H9 (cell line): ENCODE data around the gene ROBO2. TPM values are rescaled to one million over a fixed set of nuclear protein-coding genes. Genes with fewer than 3 reads are reported as not detected.

Experiments used
- DNase-seq: peaks from one replicate; pipeline ENCODE4 v3.0.0-alpha.2; 2017
- H2AFZ ChIP-seq: one replicate; pipeline ENCODE4 v1.6.1; 2013; ENCODE audit warnings: mild to moderate bottlenecking, low read length, control low read depth, moderate library complexity
- H2AK5ac ChIP-seq: 2 replicates; pipeline ENCODE4 v1.6.1; 2013; ENCODE audit warnings: low read length, control low read depth, mixed read lengths; ENCODE audit not compliant: insufficient read length
- H2BK120ac ChIP-seq: one replicate; pipeline ENCODE4 v1.6.1; 2013; ENCODE audit warnings: low read depth, mild to moderate bottlenecking, low read length, control low read depth, inconsistent platforms; ENCODE audit not compliant: poor library complexity, severe bottlenecking
- H2BK12ac ChIP-seq: 2 replicates; pipeline ENCODE4 v1.6.1; 2013; ENCODE audit warnings: low read length, control low read depth, mixed read lengths, low read depth; ENCODE audit not compliant: insufficient read length
- H2BK15ac ChIP-seq: 2 replicates; pipeline ENCODE4 v1.6.1; 2013; ENCODE audit warnings: low read depth, low read length, control low read depth
- H2BK20ac ChIP-seq: one replicate; pipeline ENCODE4 v1.6.1; 2013; ENCODE audit warnings: low read depth, mild to moderate bottlenecking, low read length, control low read depth, inconsistent platforms; ENCODE audit not compliant: poor library complexity, severe bottlenecking
- H2BK5ac ChIP-seq: 2 replicates; pipeline ENCODE4 v1.6.1; 2013; ENCODE audit warnings: low read length, control low read depth, mixed read lengths; ENCODE audit not compliant: insufficient read length
- H3K14ac ChIP-seq: 2 replicates; pipeline ENCODE4 v1.6.1; 2013; ENCODE audit warnings: low read length, control low read depth; ENCODE audit not compliant: insufficient read depth
- H3K18ac ChIP-seq: 2 replicates; pipeline ENCODE4 v1.6.1; 2013; ENCODE audit warnings: low read depth, mild to moderate bottlenecking, mixed read lengths, low read length, control low read depth; ENCODE audit not compliant: insufficient read length
- H3K23ac ChIP-seq: 2 replicates; pipeline ENCODE4 v1.6.1; 2013; ENCODE audit warnings: low read length, control low read depth, mixed read lengths, low read depth; ENCODE audit not compliant: insufficient read length
- H3K23me2 ChIP-seq: 2 replicates; pipeline ENCODE4 v1.6.1; 2013; ENCODE audit warnings: low read depth, mild to moderate bottlenecking, mixed read lengths, low read length, control low read depth; ENCODE audit not compliant: insufficient read length, poor library complexity, severe bottlenecking
- H3K27ac ChIP-seq: 2 replicates; pipeline ENCODE4 v1.5.1; 2013; ENCODE audit warnings: low read length, control low read depth, mixed read lengths, low read depth; ENCODE audit not compliant: insufficient read length
- H3K27me3 ChIP-seq: 2 replicates; pipeline ENCODE4 v1.6.1; 2013; ENCODE audit warnings: low read length, control low read depth, inconsistent platforms; ENCODE audit not compliant: insufficient read depth
- H3K4ac ChIP-seq: 2 replicates; pipeline ENCODE4 v1.6.1; 2013; ENCODE audit warnings: low read depth, mild to moderate bottlenecking, control low read depth, inconsistent platforms, low read length, moderate library complexity
- H3K4me1 ChIP-seq: 2 replicates; pipeline ENCODE4 v1.6.1; 2013; ENCODE audit warnings: low read length, control low read depth, inconsistent platforms; ENCODE audit not compliant: insufficient read depth
- H3K4me2 ChIP-seq: 2 replicates; pipeline ENCODE4 v1.6.1; 2013; ENCODE audit warnings: low read length, control low read depth, mixed read lengths; ENCODE audit not compliant: insufficient read length, insufficient read depth
- H3K56ac ChIP-seq: 2 replicates; pipeline ENCODE4 v1.6.1; 2013; ENCODE audit warnings: low read depth, mild to moderate bottlenecking, mixed read lengths, low read length, control low read depth; ENCODE audit not compliant: insufficient read length
- H3K79me1 ChIP-seq: 2 replicates; pipeline ENCODE4 v1.6.1; 2013; ENCODE audit warnings: low read depth, mild to moderate bottlenecking, moderate library complexity, low read length, control low read depth, inconsistent platforms; ENCODE audit not compliant: insufficient read depth, poor library complexity, severe bottlenecking
- H3K79me2 ChIP-seq: 2 replicates; pipeline ENCODE4 v1.6.1; 2013; ENCODE audit warnings: low read length, control low read depth, inconsistent platforms; ENCODE audit not compliant: insufficient read depth
- H3K9ac ChIP-seq: 2 replicates; pipeline ENCODE4 v1.6.1; 2013; ENCODE audit warnings: low read length, control low read depth, mixed read lengths; ENCODE audit not compliant: insufficient read length; ENCODE audit errors: extremely low read depth
- H3K9me3 ChIP-seq: one replicate; pipeline ENCODE4 v1.6.1; 2013; ENCODE audit warnings: low read depth, low read length, inconsistent platforms; ENCODE audit not compliant: control insufficient read depth
- H3T11ph ChIP-seq: one replicate; pipeline ENCODE4 v1.6.1; 2013; ENCODE audit warnings: mild to moderate bottlenecking, low read length, control low read depth, inconsistent platforms
- H4K20me1 ChIP-seq: one replicate; pipeline ENCODE4 v1.6.1; 2013; ENCODE audit not compliant: control insufficient read depth, insufficient read length, insufficient read depth
- H4K5ac ChIP-seq: 2 replicates; pipeline ENCODE4 v1.6.1; 2013; ENCODE audit warnings: low read depth, mild to moderate bottlenecking, mixed read lengths, low read length, control low read depth; ENCODE audit not compliant: insufficient read length
- H4K8ac ChIP-seq: replicated peaks from 2 replicates; pipeline ENCODE4 v1.6.1; 2013; ENCODE audit warnings: low read length, control low read depth, mixed read lengths, low read depth; ENCODE audit not compliant: insufficient read length
- H4K91ac ChIP-seq: 2 replicates; pipeline ENCODE4 v1.6.1; 2013; ENCODE audit warnings: low read depth, mild to moderate bottlenecking, moderate library complexity, mixed read lengths, low read length, control low read depth; ENCODE audit not compliant: insufficient read length
- H3K27ac Mint-ChIP-seq, 3 experiments: 2 replicates in 2 of 3; 3 replicates in 1 of 3; pipeline ENCODE4 v1.8.0; 2020 to 2021; ENCODE audit warnings: mixed read lengths in 3 of 3, mild to moderate bottlenecking in 1 of 3, moderate library complexity in 1 of 3
- H3K27me3 Mint-ChIP-seq: 2 replicates; pipeline ENCODE4 v1.8.0; 2021; ENCODE audit warnings: low read depth, mild to moderate bottlenecking, moderate library complexity, mixed read lengths
- H3K36me3 Mint-ChIP-seq, 3 experiments: 2 replicates in 2 of 3; 3 replicates in 1 of 3; pipeline ENCODE4 v1.8.0; 2020 to 2021; ENCODE audit warnings: low read depth in 3 of 3, mixed read lengths in 3 of 3; ENCODE audit not compliant: insufficient read depth in 1 of 3
- H3K4me1 Mint-ChIP-seq, 2 experiments: 2 replicates each; pipeline ENCODE4 v1.8.0; 2020; ENCODE audit warnings: mixed read lengths in 2 of 2
- H3K4me3 Mint-ChIP-seq, 2 experiments: 2 replicates in 1 of 2; 3 replicates in 1 of 2; pipeline ENCODE4 v1.8.0; 2020 to 2021; ENCODE audit warnings: mild to moderate bottlenecking in 2 of 2, mixed read lengths in 2 of 2, moderate library complexity in 1 of 2
- H3K9me3 Mint-ChIP-seq, 2 experiments: 2 replicates in 1 of 2; 3 replicates in 1 of 2; pipeline ENCODE4 v1.8.0; 2020; ENCODE audit warnings: mild to moderate bottlenecking in 2 of 2, mixed read lengths in 2 of 2, moderate library complexity in 1 of 2
- WGBS: extraction: QIAGEN DNeasy Blood & Tissue Kit; methylation state at CpG from one replicate; pipeline ENCODE4 v1.1.7; 2013; ENCODE audit warnings: missing lambda C conversion rate, low lambda C conversion rate, mixed read lengths; ENCODE audit not compliant: insufficient read length; ENCODE audit errors: extremely low coverage; 5-methylcytosine and 5-hydroxymethylcytosine counted together
- total RNA-seq: library from RNA; stranded (reverse); gene quantifications from 2 replicates; pipeline ENCODE4 v1.2.1, GENCODE V29; 2021
- TF ChIP-seq, protein P1 (sequence below): fragments of 200-600 bp; sonication (generic); conservative IDR thresholded peaks from 3 replicates; pipeline ENCODE4 v1.8.0; 2021; ENCODE audit warnings: antibody characterized with exemption, mild to moderate bottlenecking

Gene ROBO2
- total RNA-seq, 1 experiment from 2014 or later = 2.3 TPM

DNA sequence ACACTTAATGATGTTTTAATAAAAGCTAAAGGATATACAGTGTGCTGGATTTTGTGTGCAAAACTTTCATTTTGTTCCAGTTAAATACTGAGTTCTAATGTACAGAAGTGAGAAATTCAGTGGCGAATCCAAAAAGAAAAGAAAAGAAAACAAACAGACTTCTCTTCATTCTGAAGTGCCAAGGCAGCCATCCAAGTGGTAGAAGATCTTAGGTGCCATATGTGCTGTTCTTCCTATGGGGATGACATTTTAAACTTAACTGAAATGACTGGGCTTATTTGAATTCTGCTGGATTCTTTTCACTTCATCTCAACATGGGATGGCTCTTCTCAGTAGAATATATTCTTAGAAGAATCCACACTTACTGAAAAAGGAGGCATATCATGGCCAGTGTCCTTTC, 416.5 kb downstream of the ROBO2 start:
- no peaks in the 10 kb centered on the region for H3K9me3 ChIP-seq
- no peak overlapping the region for H2BK12ac ChIP-seq
- H3K79me2 ChIP-seq = no peaks in the 10 kb centered on the region
- Mint-ChIP-seq H3K9me3 (no peaks in the 10 kb centered on the region), H3K4me3 (no peak overlapping the region), H3K27me3 (no peaks in the 10 kb centered on the region), H3K36me3 (0 out of 7 replicates have a peak, but pooled peaks cover 0 to 1% (median 0%) of the 10 kb centered on the region in 3 experiments), H3K4me1 (0 out of 4 replicates have a peak, but pooled peaks cover 0 to 4% of the 10 kb centered on the region in 2 experiments), H3K27ac (no peak overlapping the region)
- H3K9ac ChIP-seq = no peak overlapping the region
- TF ChIP-seq, protein P1, sequence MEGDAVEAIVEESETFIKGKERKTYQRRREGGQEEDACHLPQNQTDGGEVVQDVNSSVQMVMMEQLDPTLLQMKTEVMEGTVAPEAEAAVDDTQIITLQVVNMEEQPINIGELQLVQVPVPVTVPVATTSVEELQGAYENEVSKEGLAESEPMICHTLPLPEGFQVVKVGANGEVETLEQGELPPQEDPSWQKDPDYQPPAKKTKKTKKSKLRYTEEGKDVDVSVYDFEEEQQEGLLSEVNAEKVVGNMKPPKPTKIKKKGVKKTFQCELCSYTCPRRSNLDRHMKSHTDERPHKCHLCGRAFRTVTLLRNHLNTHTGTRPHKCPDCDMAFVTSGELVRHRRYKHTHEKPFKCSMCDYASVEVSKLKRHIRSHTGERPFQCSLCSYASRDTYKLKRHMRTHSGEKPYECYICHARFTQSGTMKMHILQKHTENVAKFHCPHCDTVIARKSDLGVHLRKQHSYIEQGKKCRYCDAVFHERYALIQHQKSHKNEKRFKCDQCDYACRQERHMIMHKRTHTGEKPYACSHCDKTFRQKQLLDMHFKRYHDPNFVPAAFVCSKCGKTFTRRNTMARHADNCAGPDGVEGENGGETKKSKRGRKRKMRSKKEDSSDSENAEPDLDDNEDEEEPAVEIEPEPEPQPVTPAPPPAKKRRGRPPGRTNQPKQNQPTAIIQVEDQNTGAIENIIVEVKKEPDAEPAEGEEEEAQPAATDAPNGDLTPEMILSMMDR = no peak
- H2AFZ ChIP-seq = no peak overlapping the region
- no peak overlapping the region for H3T11ph ChIP-seq
- DNase-seq = no peak
- no peak overlapping the region for H3K18ac ChIP-seq
- no peak overlapping the region for H3K23ac ChIP-seq
- H2BK15ac ChIP-seq = no peak overlapping the region
- no peak overlapping the region for H4K5ac ChIP-seq
- H3K23me2 ChIP-seq = no peaks in the 10 kb centered on the region
- no peak overlapping the region for H3K4ac ChIP-seq
- no peak overlapping the region for H4K8ac ChIP-seq
- no peaks in the 10 kb centered on the region for H4K20me1 ChIP-seq
- no peak overlapping the region for H3K14ac ChIP-seq
- no peaks in the 10 kb centered on the region for H3K27me3 ChIP-seq
- H3K79me1 ChIP-seq = no peaks in the 10 kb centered on the region
- no peak overlapping the region for H3K4me2 ChIP-seq
- WGBS = no CpG with 5 or more reads among the region's 1 CpG
- H2BK20ac ChIP-seq = no peak overlapping the region
- no peak overlapping the region for H4K91ac ChIP-seq
- H2BK5ac ChIP-seq = no peak overlapping the region
- no peak overlapping the region for H3K27ac ChIP-seq
- H2BK120ac ChIP-seq = no peak overlapping the region
- no peak overlapping the region for H2AK5ac ChIP-seq
- H3K56ac ChIP-seq = no peak overlapping the region
- peaks cover 3% of the 10 kb centered on the region; the same call in 1 of the 2 replicates for H3K4me1 ChIP-seq
